ENCODE data around the gene SRSF8. TPM values are rescaled to one million over a fixed set of nuclear protein-coding genes. Genes with fewer than 3 reads are reported as not detected.

SRSF8 gene
- total and polyA plus RNA-seq, 2 donors (not counting 1 experiment from before 2014, with no cell fraction given) = 16.3 to 31.5 TPM

DNA sequence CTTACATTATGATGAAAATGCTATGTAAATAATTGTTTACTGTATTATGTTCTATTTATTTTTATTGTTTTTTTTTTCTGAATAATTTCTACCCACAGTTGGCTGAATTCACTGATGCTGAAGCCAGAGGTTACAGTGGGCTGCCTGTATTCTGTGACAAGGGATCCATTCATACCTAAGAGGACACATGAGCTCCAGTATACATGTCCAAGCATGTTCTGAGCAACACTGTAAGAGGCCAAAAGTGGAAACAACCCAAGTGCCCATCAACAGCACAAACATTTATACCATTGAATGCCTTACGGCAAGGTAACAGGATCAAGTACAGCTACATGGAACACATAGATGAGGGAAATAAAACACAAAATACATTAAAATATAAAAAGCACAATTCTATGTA lies 1.4 kb upstream of the SRSF8 start:
- Histone ChIP-seq H3K4me2 (ENCODE audit: extremely low read depth, insufficient read depth, low read length) (no peak overlapping the region), H3K9me3 (ENCODE audit: control insufficient read depth, insufficient read depth, low read depth, low read length) (no peaks in the 10 kb centered on the region), H3K27me3 (ENCODE audit: control insufficient read depth, insufficient read depth, low read length) (peaks cover 7% of the 10 kb centered on the region), H3K4me3 (replicated peaks in 1 of 4; ENCODE audit: control extremely low read depth in 1 of 4, insufficient read depth in 1 of 4, low read depth in 3 of 4, low read length in 4 of 4) (no peak overlapping the region), H3K79me2 (ENCODE audit: control insufficient read depth, insufficient read depth, low read length) (peaks cover 14% of the 10 kb centered on the region), H3K36me3 (ENCODE audit: control insufficient read depth, insufficient read depth, low read length) (no peaks in the 10 kb centered on the region), H3K4me1 (ENCODE audit: control insufficient read depth, extremely low read depth, insufficient read depth, low read length) (peaks cover 3% of the 10 kb centered on the region), H2AFZ (ENCODE audit: low read length) (no peak overlapping the region), H4K20me1 (ENCODE audit: control insufficient read depth, extremely low read depth, insufficient read depth, low read length) (no peaks in the 10 kb centered on the region), H3K9ac (ENCODE audit: insufficient read depth, low read length) (no peak overlapping the region), H3K27ac (ENCODE audit: insufficient read depth, low read length) (no peak overlapping the region)
- TF ChIP-seq, protein P1, sequence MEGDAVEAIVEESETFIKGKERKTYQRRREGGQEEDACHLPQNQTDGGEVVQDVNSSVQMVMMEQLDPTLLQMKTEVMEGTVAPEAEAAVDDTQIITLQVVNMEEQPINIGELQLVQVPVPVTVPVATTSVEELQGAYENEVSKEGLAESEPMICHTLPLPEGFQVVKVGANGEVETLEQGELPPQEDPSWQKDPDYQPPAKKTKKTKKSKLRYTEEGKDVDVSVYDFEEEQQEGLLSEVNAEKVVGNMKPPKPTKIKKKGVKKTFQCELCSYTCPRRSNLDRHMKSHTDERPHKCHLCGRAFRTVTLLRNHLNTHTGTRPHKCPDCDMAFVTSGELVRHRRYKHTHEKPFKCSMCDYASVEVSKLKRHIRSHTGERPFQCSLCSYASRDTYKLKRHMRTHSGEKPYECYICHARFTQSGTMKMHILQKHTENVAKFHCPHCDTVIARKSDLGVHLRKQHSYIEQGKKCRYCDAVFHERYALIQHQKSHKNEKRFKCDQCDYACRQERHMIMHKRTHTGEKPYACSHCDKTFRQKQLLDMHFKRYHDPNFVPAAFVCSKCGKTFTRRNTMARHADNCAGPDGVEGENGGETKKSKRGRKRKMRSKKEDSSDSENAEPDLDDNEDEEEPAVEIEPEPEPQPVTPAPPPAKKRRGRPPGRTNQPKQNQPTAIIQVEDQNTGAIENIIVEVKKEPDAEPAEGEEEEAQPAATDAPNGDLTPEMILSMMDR (conservative IDR thresholded peaks at IDR 0.05 in 1 of 2, IDR thresholded peaks at IDR 0.05 in 1 of 2; ENCODE audit: low read depth in 1 of 2, low read length in 2 of 2) = no peak
- no peak for TF ChIP-seq EZH2 (IDR thresholded peaks at IDR 0.05; ENCODE audit: low read length, missing control alignments)
- DNase-seq (ENCODE audit: low read depth in 2 of 2) = no peak

DNA sequence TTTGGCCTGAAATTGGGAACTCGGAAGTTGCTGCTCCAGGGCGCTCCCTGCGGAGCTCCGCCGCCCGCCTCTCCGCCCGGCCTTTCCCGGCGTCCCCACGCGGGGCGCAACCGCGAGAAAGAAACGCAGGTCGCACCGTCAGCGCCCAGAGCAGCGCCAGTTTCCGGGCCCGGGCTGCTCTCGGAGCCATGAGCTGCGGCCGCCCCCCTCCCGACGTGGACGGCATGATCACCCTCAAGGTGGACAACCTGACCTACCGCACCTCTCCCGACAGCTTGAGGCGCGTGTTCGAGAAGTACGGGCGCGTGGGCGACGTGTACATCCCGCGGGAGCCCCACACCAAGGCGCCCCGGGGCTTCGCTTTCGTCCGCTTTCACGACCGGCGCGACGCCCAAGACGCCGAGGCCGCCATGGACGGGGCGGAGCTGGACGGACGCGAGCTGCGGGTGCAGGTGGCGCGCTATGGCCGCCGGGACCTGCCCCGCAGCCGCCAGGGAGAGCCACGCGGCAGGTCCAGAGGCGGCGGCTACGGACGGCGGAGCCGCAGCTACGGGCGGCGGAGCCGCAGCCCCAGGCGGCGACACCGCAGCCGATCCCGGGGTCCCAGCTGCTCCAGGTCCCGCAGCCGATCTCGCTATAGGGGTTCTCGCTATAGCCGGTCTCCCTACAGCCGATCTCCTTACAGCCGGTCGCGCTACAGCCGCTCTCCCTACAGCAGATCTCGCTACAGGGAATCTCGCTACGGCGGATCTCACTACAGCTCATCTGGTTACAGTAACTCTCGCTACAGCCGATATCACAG lies 521 bp downstream of the SRSF8 start:
- no peaks in the 10 kb centered on the region for H4K20me1 ChIP-seq (ENCODE audit: control insufficient read depth, extremely low read depth, insufficient read depth, low read length)
- H3K4me1 ChIP-seq (ENCODE audit: control insufficient read depth, extremely low read depth, insufficient read depth, low read length) = peaks cover 3% of the 10 kb centered on the region
- no peaks in the 10 kb centered on the region for H3K9me3 ChIP-seq (ENCODE audit: control insufficient read depth, insufficient read depth, low read depth, low read length)
- DNase-seq (ENCODE audit: low read depth in 2 of 2) = peak; percentile 76 to 77
- TF ChIP-seq EZH2 (IDR thresholded peaks at IDR 0.05; ENCODE audit: low read length, missing control alignments) = no peak
- TF ChIP-seq, protein P1 (conservative IDR thresholded peaks at IDR 0.05 in 1 of 2, IDR thresholded peaks at IDR 0.05 in 1 of 2; ENCODE audit: low read depth in 1 of 2, low read length in 2 of 2) = peak; percentile 45 to 64
- peak overlapping the region; percentile 83 to 92 (median 85) for H3K4me3 ChIP-seq (replicated peaks in 1 of 4; ENCODE audit: control extremely low read depth in 1 of 4, insufficient read depth in 1 of 4, low read depth in 3 of 4, low read length in 4 of 4)
- H3K27me3 ChIP-seq (ENCODE audit: control insufficient read depth, insufficient read depth, low read length) = no peaks in the 10 kb centered on the region
- peak overlapping the region; percentile 79 for H3K4me2 ChIP-seq (ENCODE audit: extremely low read depth, insufficient read depth, low read length)
- peak overlapping the region; percentile 81 for H2AFZ ChIP-seq (ENCODE audit: low read length)
- peak overlapping the region; percentile 80 for H3K9ac ChIP-seq (ENCODE audit: insufficient read depth, low read length)
- H3K27ac ChIP-seq (ENCODE audit: insufficient read depth, low read length) = peak overlapping the region; percentile 82
- peaks cover 15% of the 10 kb centered on the region for H3K79me2 ChIP-seq (ENCODE audit: control insufficient read depth, insufficient read depth, low read length)
- H3K36me3 ChIP-seq (ENCODE audit: control insufficient read depth, insufficient read depth, low read length) = no peaks in the 10 kb centered on the region

DNA sequence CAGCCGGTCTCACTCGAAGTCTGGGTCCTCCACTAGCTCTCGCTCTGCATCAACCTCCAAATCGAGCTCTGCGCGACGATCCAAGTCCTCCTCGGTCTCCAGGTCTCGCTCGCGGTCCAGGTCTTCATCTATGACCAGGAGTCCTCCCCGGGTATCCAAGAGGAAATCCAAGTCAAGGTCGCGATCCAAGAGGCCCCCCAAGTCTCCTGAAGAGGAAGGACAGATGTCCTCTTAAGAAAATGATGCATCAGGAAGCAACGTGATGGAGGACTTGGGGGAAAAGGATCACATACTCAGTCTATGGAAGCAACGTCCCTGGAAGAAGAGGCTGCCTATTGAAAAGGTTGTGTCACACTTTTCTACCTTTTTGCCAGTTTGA lies 1.1 kb downstream of the SRSF8 start:
- Histone ChIP-seq H3K79me2 (ENCODE audit: control insufficient read depth, insufficient read depth, low read length) (peaks cover 15% of the 10 kb centered on the region), H3K4me1 (ENCODE audit: control insufficient read depth, extremely low read depth, insufficient read depth, low read length) (peaks cover 3% of the 10 kb centered on the region), H3K27me3 (ENCODE audit: control insufficient read depth, insufficient read depth, low read length) (no peaks in the 10 kb centered on the region), H3K9ac (ENCODE audit: insufficient read depth, low read length) (peak overlapping the region; percentile 80), H3K4me2 (ENCODE audit: extremely low read depth, insufficient read depth, low read length) (peak overlapping the region; percentile 79), H3K9me3 (ENCODE audit: control insufficient read depth, insufficient read depth, low read depth, low read length) (no peaks in the 10 kb centered on the region), H3K4me3 (replicated peaks in 1 of 4; ENCODE audit: control extremely low read depth in 1 of 4, insufficient read depth in 1 of 4, low read depth in 3 of 4, low read length in 4 of 4) (peak overlapping the region; percentile 83 to 92 (median 85)), H3K27ac (ENCODE audit: insufficient read depth, low read length) (peak overlapping the region; percentile 82), H2AFZ (ENCODE audit: low read length) (peak overlapping the region; percentile 69), H4K20me1 (ENCODE audit: control insufficient read depth, extremely low read depth, insufficient read depth, low read length) (no peaks in the 10 kb centered on the region), H3K36me3 (ENCODE audit: control insufficient read depth, insufficient read depth, low read length) (no peaks in the 10 kb centered on the region)
- peak in 1 of 2 donors; percentile 39 for DNase-seq (ENCODE audit: low read depth in 2 of 2)
- TF ChIP-seq, protein P1 (conservative IDR thresholded peaks at IDR 0.05 in 1 of 2, IDR thresholded peaks at IDR 0.05 in 1 of 2; ENCODE audit: low read depth in 1 of 2, low read length in 2 of 2) = no peak
- no peak for TF ChIP-seq EZH2 (IDR thresholded peaks at IDR 0.05; ENCODE audit: low read length, missing control alignments)
